Bronchial epithelial cell (primary cell): ENCODE data around the gene SSC5D. TPM values are rescaled to one million over a fixed set of nuclear protein-coding genes. Genes with fewer than 3 reads are reported as not detected.

Source experiments
- DNase-seq: peaks from one replicate; pipeline ENCODE4 v3.0.0-alpha.2; 2010; ENCODE audit warnings: low read depth
- FAIRE-seq: peaks from 2 replicates; lab custom pipeline; 2011; peaks lifted over from hg19 to GRCh38; lab: Jason Lieb, UNC
- H3K27me3 ChIP-seq: 2 replicates; pipeline ENCODE4 v1.5.1; 2011; ENCODE audit warnings: low read length; ENCODE audit not compliant: control insufficient read depth, insufficient read depth
- H3K36me3 ChIP-seq: 2 replicates; pipeline ENCODE4 v1.5.1; 2011; ENCODE audit warnings: low read length; ENCODE audit not compliant: control insufficient read depth, insufficient read depth
- H3K4me3 ChIP-seq: 2 replicates; pipeline ENCODE4 v1.5.1; 2011; ENCODE audit warnings: mild to moderate bottlenecking, low read depth, low read length, control low read depth
- CTCF ChIP-seq: IDR thresholded peaks from 2 replicates; pipeline ENCODE4 v1.5.1; 2011; ENCODE audit warnings: mild to moderate bottlenecking, moderate library complexity, low read length, control low read depth, inconsistent platforms; ENCODE audit not compliant: insufficient read depth, severe bottlenecking
- total RNA-seq: library from RNA; depleted of rRNA; stranded (reverse); fragments of >200 nt; gene quantifications from 2 replicates; pipeline ENCODE4 v1.2.1, GENCODE V29; 2014

Gene SSC5D
- total RNA-seq, 1 donor from 2014 or later, result under 0.01 TPM

DNA sequence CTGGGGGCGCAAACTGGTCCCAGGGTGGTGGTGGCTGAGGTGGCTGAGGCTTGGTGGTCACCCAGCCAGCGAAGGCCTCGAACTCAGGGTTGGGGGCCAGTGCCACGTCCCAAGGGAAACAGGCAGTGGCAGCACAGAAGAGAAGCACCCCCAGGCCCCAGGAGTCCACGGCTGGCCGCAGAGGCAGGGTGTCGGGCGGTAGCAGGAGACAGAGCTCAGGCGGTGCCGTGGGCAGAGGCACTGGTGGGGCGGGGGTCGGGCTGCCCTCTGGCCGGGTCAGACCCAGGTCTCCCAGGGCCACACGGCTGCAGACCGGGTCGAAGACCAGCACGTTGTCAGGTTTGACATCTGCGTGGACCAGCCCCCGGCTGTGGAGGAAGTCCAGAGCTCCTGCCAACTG, 52.9 kb downstream of the SSC5D start:
- FAIRE-seq (no peak), DNase-seq (no peak)
- no peak for TF ChIP-seq CTCF
- H3K36me3 ChIP-seq, result no peaks in the 10 kb centered on the region
- no peaks in the 10 kb centered on the region for H3K27me3 ChIP-seq
- H3K4me3 ChIP-seq, result no peak overlapping the region

DNA sequence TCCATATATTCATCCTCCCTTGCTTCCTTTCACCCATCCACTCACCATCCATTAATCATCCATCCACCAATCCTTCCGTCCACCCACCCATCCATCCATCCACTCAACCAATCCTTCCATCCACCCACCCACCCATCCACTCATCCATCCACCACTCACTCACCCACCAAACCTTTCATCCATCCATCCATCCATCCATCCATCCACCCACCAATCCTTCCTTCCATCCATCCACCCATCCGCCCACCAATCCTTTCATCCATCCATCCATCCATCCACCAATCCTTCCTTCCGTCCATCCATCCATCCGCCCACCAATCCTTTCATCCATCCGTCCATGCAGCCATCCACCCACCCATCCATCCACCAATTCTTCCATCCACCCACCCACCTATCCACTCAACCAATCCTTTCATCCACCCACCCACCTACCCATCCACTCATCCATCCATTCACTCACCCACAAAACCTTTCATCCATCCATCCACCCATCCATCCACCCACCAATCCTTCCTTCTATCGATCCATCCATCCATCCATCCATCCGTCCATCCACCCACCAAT, 54.1 kb downstream of the SSC5D start:
- FAIRE-seq, result no peak
- H3K36me3 ChIP-seq, result no peaks in the 10 kb centered on the region
- no peak for DNase-seq
- H3K4me3 ChIP-seq, result no peak overlapping the region
- TF ChIP-seq CTCF, result no peak
- no peaks in the 10 kb centered on the region for H3K27me3 ChIP-seq

DNA sequence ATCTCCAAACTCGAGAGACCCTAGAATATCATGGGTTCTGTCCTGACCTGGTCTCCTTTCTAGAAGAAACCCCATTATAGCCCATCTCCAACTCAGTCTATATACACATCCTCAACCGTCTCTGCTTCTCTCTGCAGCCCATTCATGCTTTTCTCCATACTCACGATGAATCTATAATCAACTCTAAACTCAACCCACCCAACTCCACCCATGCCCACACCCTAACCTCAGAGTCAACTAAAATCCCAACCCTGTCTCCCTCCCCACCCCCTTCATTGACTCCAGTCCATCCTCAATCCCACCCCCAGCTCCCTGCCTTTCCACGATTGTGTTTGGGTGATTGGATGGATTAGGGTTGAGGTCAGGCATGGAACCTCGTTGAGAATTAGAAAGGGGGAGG, 55.3 kb downstream of the SSC5D start:
- no peaks in the 10 kb centered on the region for H3K27me3 ChIP-seq
- TF ChIP-seq CTCF, result no peak
- DNase-seq (no peak), FAIRE-seq (no peak)
- no peak overlapping the region for H3K4me3 ChIP-seq
- H3K36me3 ChIP-seq, result no peaks in the 10 kb centered on the region

DNA sequence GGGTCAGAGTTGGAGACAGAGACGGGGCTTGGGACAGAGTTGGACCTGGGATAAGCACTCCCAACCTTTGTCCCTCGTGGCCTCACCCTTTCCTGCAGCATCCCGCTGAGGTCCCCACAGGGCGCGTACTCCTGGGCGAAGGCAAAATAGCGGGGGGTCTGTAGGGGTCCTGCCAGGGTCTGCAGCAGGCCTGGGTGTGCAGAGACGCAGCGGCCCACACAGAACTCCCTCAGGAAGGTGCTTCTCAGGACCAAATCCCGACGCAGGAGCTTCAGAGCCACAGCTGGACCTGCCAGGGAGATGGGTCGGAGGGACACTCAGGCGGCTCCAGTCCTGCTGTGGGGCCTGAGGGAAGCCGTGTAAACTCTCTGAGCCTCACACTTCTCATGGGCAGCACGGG, 55.8 kb downstream of the SSC5D start:
- TF ChIP-seq CTCF, result no peak
- FAIRE-seq (no peak), DNase-seq (no peak)
- Histone ChIP-seq H3K4me3 (no peak overlapping the region), H3K36me3 (no peaks in the 10 kb centered on the region), H3K27me3 (no peaks in the 10 kb centered on the region)

DNA sequence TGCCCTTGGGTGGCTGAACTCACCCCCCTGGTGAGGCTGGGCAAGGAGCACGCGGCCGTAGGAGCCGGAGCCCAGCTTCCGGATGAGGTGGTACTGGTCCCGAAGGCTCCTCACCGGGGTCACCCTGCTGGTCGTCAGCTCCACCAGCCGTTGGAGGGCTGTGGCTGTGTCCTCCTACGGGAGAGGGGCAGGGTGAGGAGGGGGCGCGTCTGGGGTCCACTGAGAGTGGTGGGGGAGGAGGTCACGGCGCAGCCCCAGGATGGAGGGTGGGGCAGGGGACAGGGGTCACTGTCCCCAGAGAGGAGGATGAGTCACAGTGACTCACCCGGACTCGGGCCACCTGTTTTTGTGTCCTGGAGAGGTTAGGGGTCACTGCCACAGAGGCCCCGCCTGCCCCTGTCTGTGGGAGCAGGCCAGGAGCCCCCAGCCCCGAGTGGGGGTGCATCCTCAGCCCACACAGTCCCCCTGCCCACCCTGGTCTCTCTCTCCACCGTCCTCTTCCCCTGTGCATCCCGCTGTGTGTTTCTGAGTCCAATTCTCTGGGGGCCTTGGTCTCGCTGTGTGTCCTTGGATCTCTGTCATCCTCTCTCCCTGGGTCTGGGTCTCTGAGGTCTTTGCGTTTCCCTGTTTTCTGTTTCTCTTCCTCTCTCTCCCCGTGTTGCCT, 56.7 kb downstream of the SSC5D start:
- Histone ChIP-seq H3K27me3 (no peaks in the 10 kb centered on the region), H3K36me3 (no peaks in the 10 kb centered on the region), H3K4me3 (no peak overlapping the region)
- FAIRE-seq (no peak), DNase-seq (no peak)
- no peak for TF ChIP-seq CTCF

- no peak within 1 kb of the TSS for H3K4me3 ChIP-seq
- DNase-seq (no peak), FAIRE-seq (no peak)
- no peaks in the 10 kb centered on the region for H3K36me3 ChIP-seq
- H3K27me3 ChIP-seq, result no peaks in the 10 kb centered on the region
- TF ChIP-seq CTCF, result no peak
These were observed 57.2 kb downstream of the SSC5D start, which contains the start of gene SBK3 for GRCh38 chr19:55545443-55545842. Gene SBK3 (minus strand): TSS chr19:55545543. CDS start chr19:55545543, 0 bp downstream.
